GM18868 (cell line): Measurements from ENCODE around the gene ZSWIM6.

Source experiments
- ATAC-seq: cut with Tn5 transposase; IDR thresholded peaks from one replicate; pipeline ENCODE4 v1.9.1; 2021; ENCODE audit warnings: mild to moderate bottlenecking, moderate library complexity; ENCODE audit not compliant: unreplicated experiment

The ZSWIM6 gene

DNA sequence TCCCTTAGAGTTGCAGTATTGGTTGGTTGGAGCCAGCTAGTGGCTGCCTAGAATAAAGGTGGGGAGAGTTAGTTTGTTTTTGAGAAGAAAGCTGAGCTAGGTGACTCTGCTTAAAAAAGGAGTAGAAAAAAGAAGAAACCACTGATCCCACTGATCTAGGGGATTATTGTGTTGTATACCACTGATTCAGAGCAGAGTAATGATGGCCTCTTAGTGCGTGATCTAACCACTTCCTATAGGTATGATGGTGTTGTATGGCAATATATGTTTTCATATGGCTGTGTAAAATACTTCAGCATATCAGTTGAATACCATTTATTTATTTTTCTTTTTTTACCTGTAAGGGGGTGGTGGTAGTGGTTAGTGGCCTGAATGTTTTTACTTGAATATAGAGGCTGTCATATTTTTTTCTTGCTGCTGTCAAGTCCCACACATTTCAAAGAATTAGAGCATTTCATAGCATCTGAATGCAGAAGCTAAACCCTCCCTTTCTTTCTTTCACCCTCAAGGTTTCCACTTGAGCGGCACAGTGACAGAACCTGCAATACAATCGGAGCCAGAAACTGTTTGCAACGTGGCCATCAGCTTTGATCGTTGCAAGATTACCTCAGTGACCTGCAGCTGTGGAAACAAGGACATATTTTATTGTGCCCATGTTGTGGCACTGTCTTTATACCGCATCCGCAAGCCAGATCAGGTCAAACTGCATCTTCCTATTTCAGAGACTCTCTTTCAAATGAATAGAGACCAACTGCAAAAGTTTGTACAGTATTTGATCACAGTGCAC, 140.3 kb downstream of the ZSWIM6 start:
- no peak for ATAC-seq

DNA sequence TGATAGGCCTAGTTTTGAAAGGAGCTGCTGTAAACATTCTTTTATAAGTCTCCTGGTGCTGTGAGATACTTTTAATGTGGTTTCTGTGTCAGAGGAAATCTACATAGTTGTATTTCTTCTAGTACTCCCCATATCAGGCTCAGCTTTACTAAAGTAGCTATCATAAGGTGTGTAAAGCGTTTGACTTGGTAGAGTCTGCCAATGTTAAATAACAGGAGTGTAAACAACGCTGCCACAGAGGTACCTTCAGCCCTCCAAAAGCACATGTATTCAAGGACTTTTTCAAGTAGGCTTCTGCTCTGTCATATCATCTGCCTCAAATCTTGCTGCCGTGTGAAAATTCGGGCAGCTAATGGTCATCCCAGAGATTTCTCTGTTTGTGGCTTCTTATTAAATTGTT, 142.7 kb downstream of the ZSWIM6 start:
- no peak for ATAC-seq

DNA sequence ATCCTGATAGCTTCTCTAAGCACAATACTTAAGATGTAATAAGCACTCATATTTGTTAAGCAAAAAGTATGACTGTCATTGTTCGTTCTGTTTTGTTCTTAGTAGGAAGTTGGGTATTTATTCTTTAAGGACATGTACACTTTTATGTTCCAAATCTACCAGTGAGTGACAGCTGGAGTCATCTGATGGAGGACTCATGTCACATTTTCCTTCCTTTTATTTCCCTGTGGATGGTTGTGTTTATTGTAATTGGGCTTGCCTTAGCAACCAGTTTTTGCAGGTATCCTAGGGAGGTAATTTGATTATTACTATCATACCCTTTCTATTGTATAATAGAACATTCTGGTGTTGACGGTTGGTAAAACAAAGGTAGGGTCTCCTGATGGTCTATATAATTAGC, 145.7 kb downstream of the ZSWIM6 start:
- no peak for ATAC-seq

DNA sequence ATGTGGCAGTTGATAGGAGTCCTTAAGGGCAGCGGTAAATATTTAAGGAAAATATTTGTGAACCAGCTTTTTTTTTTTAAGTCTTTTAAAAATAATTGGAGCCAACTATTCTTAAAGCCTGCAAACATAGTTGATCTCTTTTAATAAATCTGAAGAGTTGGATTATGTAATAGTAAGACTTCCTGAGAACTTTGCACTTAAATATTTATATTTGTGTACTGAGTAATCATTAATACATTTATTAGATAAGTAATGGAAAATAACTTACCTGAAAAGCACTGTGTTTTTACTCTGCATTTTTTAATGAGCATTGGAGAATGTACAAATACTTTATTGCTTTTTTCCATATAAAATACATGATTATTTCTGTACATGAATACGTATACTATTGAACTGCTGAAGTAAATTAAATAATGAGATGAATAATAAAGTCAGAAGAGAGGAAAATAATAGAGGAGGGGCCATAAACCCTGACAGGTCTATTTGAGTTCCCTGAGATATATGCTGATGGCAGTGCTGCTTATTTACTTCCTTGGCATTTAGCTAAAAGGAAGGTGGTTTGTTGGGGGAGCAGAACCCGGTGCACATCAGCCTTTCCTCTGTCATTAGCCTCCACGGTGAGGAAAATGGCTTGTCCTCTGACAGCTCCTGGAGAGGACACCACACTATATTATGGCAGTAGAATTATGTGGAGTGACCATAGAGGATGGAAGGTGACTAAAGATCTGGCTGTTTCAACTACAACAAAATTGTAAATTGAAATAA, 148.0 kb downstream of the ZSWIM6 start:
- no peak for ATAC-seq

DNA sequence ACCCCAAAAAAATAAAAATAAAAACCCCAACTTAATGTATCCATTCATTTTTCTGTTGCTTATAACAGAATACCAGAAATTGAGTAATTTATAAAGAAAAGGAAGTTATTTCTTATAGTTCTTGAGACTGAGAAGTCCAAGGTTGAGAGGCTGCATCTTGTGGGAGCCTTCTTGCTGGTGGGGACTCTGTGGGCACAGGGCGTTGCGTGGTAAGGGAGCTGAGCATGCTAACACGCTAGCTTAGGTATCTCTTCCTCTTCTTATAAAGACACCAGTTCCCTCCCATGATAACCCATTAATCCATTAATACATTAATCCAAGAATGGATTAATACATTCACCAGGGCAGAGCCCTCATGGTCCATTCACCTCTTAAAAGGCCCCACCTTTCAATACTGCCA, 150.9 kb downstream of the ZSWIM6 start:
- no peak for ATAC-seq

DNA sequence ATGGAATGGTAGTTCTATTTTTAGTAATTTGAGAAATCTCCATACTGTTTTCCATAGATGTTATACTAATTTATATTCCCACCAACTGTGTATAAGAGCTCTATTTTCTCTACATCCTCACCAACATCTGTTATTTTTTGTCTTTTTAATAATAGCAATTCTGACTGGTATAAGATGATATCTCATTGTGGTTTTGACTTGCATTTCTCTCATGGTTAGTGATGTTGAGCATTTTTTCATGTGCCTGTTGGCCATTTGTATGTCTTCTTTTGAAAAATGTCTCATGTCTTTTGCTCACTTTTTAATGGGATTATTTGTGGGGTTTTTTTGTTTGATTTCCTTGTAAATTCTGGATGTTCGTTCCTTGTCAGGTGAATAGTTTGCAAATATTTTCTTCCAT, 154.4 kb downstream of the ZSWIM6 start:
- ATAC-seq: no peak

DNA sequence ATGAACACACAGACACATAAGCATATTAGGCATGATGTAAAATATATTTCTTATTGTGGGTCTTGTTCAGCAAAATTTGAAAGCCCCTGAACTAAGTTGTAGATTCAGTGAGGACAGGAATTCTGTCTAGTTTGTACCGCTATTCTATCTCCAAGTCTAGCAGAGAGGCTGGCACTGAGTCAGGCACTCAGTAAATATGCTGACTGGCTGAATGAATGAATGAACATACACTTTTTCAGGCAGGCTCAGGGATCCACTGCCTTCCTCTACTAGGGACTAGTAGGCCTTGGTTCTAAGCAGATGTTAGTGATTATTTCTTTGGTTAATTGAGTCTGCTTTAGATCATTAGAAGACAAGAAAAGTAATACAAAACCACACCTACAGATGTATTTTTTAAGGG, 157.5 kb downstream of the ZSWIM6 start:
- no peak for ATAC-seq

DNA sequence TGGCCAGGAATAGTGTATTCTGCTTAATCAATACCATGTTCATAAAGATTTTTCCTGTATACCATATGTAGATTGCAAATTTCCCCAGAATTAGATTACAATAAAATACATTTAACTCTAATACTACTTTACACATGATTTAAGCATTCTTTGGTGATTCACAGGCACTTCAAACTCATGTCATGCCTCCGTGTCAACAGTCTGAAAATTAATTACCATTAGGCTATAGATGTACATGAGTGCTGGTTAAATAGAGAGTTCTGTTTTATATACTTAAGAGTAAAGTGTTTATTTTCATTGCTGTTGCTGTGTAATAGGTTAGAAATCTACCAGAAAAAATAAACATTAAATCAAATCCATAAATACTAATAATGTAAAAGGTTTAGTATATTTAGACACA, 159.8 kb downstream of the ZSWIM6 start:
- ATAC-seq: no peak

DNA sequence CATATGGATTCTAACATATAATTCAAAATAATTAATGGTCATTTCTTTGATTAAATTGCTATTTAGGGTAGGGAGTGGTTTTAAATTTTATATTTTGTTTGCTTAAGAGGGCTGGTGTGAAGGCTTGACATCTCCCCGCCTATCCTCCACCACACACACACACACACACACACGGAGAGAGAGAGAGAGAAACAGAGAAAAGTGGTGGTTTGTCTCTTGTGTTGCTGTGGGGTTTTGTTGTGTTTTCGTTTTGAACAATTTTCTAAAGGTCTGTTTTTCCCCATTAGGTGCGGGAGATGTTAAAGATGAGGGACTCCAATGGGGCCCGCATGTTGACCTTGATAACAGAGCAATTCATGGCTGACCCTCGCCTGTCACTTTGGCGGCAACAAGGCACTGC, 161.9 kb downstream of the ZSWIM6 start:
- no peak for ATAC-seq

DNA sequence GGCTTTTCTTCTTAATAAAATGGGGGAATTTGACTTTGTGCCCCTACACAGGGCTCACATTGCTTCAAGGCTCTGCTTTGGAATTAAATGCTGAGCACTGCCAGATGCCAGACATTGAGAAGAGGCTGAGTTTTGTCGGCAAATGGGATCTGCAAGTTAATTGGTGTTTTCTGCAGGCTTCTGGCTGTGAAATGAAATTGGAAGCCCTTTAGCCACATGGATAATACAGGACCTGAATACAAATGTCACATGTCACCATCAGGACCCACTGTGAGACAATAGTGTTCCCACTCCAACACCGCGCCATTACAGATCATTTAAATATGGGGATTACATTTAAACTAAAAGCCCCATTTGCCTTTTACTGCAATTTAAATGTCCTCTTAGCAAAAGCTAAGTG, 164.4 kb downstream of the ZSWIM6 start:
- ATAC-seq: no peak

DNA sequence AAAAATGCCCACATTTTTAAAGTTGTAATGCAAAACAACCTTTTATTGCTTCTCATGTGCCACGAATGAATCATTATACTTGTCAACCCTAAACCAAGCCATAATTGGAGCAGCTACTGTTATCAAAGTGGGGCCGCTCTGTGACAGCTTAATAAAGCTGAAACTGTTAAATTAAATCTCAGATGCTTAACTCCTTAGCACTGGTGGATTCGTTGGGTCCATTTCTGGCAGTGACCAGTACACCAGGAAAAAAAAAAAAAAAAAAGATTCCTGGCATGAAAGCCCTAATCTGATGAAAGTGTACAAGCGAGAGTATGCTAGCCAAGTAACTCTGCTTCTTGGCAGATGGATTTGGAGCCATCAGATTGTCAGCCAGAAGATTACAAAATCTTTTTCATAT, 164.8 kb downstream of the ZSWIM6 start:
- no peak for ATAC-seq

DNA sequence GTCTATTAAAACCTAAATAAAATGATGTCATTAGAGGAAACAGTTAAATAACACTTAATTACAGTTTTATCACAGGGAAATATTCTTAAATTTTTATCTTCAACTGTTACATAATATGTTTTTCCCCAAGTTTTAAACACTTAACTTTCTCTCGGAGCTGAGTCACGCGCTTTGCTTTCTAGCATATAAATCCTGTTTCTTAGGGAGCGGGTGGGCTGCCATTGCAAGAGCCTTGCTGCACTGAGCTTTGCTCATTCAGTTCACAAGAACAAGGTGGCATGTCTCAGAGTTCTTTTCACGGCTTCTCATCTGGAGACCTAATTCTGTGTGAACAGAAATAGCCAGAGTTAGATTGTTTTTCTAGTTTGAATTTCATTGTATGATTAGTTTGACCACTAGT, 166.1 kb downstream of the ZSWIM6 start:
- ATAC-seq: no peak

DNA sequence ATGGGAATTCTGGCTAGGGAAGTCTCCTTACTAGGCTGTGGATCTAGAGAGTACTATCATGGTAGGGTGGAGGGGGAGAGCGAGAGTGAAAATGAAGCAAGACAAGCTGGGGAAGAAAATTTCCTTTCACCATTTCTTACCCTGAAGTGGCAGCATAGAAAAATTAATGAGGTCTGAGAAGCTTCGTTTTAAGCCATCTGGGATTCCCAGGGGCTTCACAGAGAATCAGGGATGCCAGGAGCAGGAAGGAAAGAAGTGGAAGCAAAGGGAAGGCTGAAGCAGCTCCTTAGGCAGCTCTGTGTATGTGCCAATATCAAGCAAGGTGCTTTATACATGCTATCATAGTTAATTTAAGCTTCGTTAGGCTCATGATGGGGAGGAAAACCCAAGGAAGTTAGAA, 169.9 kb downstream of the ZSWIM6 start:
- no peak for ATAC-seq

DNA sequence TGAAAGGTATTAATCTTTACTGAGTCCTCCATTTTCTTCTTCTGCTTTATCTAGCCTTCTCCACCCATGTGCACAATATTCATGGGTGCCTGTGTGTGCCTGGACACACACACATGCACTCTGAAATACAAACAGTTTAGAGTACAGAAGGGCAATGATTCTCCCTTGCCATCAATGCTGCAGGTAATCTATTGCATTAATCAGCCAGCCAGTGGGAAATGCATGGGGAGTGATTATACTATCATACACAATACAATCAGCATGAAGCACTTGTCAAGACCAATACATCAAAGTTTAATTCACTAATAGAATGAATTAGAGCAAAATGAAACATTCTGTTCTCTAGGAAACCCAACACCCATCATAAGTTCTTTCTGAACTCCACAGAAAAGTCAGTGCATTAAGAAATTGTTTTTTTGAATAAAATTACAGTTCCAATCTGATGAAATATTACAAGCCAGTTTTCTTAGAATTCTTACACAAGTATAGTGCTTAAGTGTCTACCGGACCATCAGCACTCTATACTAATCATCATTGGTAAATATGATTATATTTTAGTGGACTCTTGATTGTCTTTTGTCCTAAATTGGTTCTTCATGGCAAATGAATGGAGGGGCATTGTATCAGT, 172.2 kb downstream of the ZSWIM6 start:
- no peak for ATAC-seq

DNA sequence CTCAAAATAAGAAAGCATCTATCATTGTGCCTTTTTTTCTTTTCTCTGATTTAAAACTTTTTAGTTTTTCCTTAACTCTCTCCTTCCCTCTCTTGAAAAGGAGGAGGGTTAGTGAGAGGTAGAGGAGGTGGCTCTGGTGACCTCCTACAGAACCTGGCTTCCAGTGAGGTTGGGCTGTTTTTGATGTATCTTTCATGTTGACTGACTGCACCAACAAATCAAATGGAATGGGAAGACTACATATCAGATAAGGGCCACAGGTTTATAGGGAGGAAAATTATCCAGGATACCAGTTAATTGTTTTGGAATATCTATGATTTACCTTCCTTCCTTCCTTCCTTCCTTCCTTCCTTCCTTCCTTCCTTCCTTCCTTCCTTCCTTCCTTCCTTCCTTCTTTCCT, 173.2 kb downstream of the ZSWIM6 start:
- ATAC-seq: no peak

DNA sequence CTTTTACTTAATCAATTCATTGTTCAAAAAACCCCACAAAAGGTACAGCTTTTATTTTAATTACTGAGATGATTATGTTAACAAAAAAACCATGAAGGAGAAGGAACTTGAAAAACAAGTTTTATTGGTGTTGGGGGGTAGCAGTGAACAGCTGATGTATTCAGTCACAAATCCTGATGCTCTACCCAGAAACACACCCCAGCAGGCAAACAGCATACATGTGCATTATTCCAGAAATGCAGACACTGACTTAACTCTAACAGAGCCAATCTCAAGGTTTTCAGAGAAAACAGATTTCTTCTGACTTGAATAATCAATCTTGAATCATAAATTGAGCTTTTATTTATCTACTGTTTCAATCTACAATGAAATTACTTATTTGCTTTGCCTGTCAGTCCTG, 175.2 kb downstream of the ZSWIM6 start:
- no peak for ATAC-seq

DNA sequence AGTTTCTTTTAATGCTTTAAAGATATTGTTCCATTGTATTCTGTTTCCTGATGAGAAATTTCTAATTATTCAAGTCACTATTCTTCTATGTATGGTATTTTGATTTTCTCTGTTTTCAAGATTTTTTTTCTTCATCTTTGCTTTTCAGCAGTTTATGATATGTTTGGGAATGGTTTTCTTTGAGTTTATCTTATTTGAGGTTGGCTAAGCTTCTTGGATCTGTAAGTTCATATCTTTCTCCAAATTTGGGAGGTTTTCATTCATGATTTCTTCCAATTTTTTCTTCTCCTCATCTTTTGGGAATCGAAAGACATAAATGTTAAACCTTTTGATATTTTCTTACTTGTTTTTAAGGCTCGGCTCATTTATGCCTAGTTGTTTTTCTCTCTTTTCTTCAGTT, 184.9 kb downstream of the ZSWIM6 start:
- no peak for ATAC-seq

DNA sequence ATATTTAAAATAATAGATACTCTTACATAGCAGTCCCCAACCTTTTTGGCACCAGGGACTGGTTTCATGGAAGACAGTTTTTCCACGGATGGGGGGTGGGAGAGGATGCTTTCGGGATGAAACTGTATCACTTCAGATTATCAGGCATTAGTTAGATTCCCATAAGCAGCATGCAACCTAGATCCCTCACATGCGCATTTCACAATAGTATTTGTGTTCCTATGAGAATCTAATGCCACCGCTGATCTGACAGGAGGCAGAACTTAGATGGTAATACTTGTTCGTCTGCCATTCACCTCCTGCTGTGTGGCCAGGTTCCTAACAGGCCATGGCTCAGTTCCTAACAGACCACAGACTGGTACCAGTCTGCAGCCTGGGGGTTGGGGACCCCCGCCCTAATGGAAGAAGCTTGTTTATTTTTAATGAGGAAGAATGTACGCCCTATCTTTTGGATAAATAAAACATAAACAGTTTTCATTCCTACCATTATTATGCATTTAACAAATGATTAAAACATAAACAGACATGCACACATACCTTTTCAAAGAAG, 187.7 kb downstream of the ZSWIM6 start:
- no peak for ATAC-seq

DNA sequence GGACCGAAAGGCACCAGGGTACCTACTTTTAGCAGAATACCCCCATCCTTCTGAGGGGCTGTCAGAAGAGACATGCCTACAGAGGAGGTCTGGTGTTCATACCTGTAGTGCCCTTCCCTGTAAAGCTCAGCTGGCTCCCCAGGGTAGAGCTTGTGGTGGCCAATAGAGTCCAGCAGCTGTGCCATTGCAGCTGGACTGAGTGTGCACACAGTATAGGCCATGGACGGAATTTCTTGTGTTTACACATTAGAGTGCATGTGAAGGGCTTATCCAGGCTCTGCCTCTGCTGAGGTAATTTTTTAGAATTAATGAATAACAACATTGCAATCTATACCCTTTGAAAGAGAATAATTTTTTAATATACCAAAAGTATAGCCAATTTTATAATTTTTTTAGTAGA, 191.0 kb downstream of the ZSWIM6 start:
- no peak for ATAC-seq

DNA sequence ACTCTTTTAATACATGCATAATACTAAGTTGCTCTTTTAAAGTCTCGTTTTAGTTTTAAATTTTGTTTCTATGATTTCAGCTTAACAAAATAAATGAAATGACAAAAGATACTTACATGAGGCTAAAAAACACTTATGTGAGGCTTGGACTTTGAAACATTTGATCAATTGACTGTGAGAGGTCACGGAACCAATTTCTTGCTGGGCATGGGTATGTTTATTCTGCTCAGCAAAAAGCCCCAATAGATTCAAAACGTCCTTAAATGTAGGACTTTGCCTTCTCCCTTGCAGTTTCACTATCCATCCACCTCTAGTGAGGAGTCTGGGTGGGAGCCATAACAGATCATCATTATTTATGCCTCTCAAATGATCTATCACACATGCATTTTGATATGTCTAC, 191.9 kb downstream of the ZSWIM6 start:
- ATAC-seq: no peak

DNA sequence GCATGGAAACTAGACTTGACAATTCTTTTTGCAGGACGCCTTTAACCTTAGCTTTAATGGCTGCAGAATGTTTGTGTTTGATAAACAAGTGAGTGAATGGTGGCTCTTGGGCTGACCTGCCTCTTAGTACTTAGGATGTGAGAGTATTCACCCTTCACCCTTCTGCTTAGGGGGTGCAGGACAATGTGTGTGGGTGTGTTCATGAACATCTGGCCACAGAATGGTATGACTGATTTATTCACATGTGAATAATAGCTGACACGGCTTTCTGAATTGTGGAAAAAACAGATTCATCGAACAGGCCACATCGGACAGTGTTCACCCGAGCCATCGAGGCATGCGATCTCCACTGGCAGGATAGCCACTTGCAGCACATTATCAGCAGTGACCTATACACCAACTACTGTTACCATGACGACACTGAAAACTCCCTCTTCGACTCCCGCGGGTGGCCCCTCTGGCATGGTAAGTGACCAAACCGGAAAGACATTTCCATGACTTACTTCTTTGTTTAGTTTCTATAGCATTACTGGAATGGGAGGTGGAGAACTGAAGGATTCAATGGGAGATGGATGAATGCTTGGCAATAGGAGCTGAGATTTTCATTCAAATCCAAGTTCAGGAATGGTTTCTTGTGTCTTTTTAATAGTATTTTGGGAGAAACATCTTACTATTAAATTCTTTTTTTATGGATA, 193.6 kb downstream of the ZSWIM6 start:
- ATAC-seq: no peak
